NB4 (cell line): ENCODE results near the gene UBE2QL1.

ENCODE experiments used
- CTCF ChIP-seq: IDR thresholded peaks from one replicate; pipeline ENCODE4 v1.5.1; 2012; ENCODE audit warnings: low read depth, low read length
- POLR2A ChIP-seq: IDR thresholded peaks from 2 replicates; pipeline ENCODE4 v1.6.1; 2011; ENCODE audit warnings: mild to moderate bottlenecking; ENCODE audit not compliant: insufficient read length; ENCODE audit errors: extremely low read depth

DNA sequence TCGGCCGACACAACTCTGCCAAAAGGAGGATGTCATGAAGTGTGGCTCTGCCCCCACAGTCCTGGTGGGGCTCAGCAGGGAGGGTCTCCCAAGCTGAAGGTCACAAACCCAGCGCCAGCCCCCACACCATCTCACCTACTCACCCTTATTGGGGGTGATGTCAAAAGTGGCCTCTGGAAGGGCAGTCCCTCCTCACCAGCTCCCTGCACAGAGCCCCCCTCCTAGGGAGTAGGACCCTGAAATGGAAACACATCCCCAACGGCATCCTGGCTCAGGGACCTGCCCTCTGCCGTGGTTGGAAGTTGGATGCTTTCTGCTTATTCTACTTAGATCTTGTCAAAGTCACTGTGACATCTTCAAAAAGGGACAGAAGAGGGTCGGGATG, 94.7 kb downstream of the UBE2QL1 start:
- TF ChIP-seq CTCF = no peak
- TF ChIP-seq POLR2A = no peak
